Karpas-422 (cell line): ENCODE measurements around the gene ADGRG6. TPM values are rescaled to one million over a fixed set of nuclear protein-coding genes. Genes with fewer than 3 reads are reported as not detected.

ENCODE experiments used
- DNase-seq: peaks from one replicate; pipeline ENCODE4 v3.0.0-alpha.2; 2015
- H2AFZ ChIP-seq: fragments of 200-600 bp; sonication (generic); 2 replicates; pipeline ENCODE4 v1.6.1; 2014; ENCODE audit warnings: antibody characterized with exemption, low read length, mixed read lengths
- H3K27ac ChIP-seq: fragments of 200-600 bp; sonication (generic); 2 replicates; pipeline ENCODE4 v1.5.1; 2014; ENCODE audit warnings: mild to moderate bottlenecking, low read length, moderate library complexity
- H3K27me3 ChIP-seq: fragments of 200-600 bp; sonication (generic); 2 replicates; pipeline ENCODE4 v1.6.1; 2014; ENCODE audit warnings: low read length, mixed read lengths
- H3K36me3 ChIP-seq: fragments of 200-600 bp; sonication (generic); 2 replicates; pipeline ENCODE4 v1.6.1; 2014; ENCODE audit warnings: low read length, mixed read lengths; ENCODE audit not compliant: insufficient read depth
- H3K4me1 ChIP-seq: fragments of 200-600 bp; sonication (generic); 2 replicates; pipeline ENCODE4 v1.6.1; 2014; ENCODE audit warnings: mild to moderate bottlenecking, low read length, mixed read lengths
- H3K4me2 ChIP-seq: fragments of 200-600 bp; sonication (generic); 2 replicates; pipeline ENCODE4 v1.6.1; 2014; ENCODE audit warnings: low read length, low read depth, mild to moderate bottlenecking; ENCODE audit not compliant: poor library complexity, severe bottlenecking
- H3K4me3 ChIP-seq: fragments of 200-600 bp; sonication (generic); 2 replicates; pipeline ENCODE4 v1.5.1; 2014; ENCODE audit warnings: mild to moderate bottlenecking, antibody characterized with exemption, low read length, mixed read lengths
- H3K79me2 ChIP-seq: fragments of 200-600 bp; sonication (generic); 2 replicates; pipeline ENCODE4 v1.6.1; 2014; ENCODE audit warnings: mild to moderate bottlenecking, low read length, mixed read lengths
- H3K9ac ChIP-seq: fragments of 200-600 bp; sonication (generic); 2 replicates; pipeline ENCODE4 v1.6.0; 2014; ENCODE audit warnings: low read length
- H3K9me2 ChIP-seq: fragments of 200-600 bp; sonication (generic), shearing (Covaris generic); replicated peaks from 2 replicates; pipeline ENCODE4 v1.6.0; 2014; ENCODE audit warnings: mild to moderate bottlenecking, low read length, moderate library complexity; ENCODE audit not compliant: insufficient read depth
- H3K9me3 ChIP-seq: fragments of 300-700, 200-600 bp; sonication (generic); 2 replicates; pipeline ENCODE4 v1.6.1; 2014; ENCODE audit warnings: low read length, mixed read lengths
- H4K20me1 ChIP-seq: fragments of 200-600 bp; sonication (generic); 2 replicates; pipeline ENCODE4 v1.6.1; 2014; ENCODE audit warnings: mild to moderate bottlenecking, antibody characterized with exemption, low read length, low read depth; ENCODE audit not compliant: insufficient read depth
- total RNA-seq: library from RNA; depleted of rRNA; stranded (reverse); fragments of >200 nt; shearing (Covaris generic); gene quantifications from 2 replicates; pipeline ENCODE4 v1.2.3, GENCODE V29; 2014; ENCODE audit warnings: low replicate concordance

Gene ADGRG6
- total RNA-seq, 1 experiment from 2014 or later = not detected

DNA sequence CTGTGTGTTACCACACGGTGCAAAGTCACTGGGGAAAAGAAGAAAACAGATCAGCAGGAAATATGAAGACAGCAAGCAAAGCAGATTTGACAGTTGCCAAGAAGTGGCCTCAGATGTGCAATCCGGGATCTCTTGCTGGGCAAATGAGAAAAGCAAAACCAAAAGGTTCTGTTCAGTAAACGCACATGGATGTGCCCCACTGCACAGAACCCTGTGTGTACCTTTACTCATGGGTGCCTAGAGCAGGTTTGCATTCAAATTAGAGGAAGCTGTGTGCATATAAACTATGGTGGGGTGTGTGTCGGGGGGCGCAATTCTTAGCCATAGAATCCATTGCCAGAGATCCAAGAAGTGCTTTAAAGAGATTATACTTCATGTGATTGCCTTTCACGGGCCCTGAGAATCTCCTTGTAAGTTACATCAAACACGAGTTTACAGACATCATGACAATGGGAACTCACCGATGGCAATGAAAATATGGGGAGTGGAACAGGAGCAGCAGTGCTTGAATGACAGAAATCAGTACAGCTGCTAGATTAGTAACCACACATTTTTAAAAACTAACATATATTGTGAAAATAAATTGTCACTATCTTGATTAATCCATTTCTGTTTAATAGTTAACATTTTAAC lies 154.3 kb downstream of the ADGRG6 start:
- Histone ChIP-seq H3K27ac (no peak overlapping the region), H3K4me2 (no peak overlapping the region), H3K9me3 (no peaks in the 10 kb centered on the region), H3K9ac (no peak overlapping the region), H3K9me2 (no peaks in the 10 kb centered on the region), H3K27me3 (no peaks in the 10 kb centered on the region), H3K79me2 (no peaks in the 10 kb centered on the region), H4K20me1 (no peaks in the 10 kb centered on the region), H3K4me1 (no peaks in the 10 kb centered on the region), H2AFZ (no peak overlapping the region), H3K36me3 (no peaks in the 10 kb centered on the region), H3K4me3 (no peak overlapping the region)
- no peak for DNase-seq

DNA sequence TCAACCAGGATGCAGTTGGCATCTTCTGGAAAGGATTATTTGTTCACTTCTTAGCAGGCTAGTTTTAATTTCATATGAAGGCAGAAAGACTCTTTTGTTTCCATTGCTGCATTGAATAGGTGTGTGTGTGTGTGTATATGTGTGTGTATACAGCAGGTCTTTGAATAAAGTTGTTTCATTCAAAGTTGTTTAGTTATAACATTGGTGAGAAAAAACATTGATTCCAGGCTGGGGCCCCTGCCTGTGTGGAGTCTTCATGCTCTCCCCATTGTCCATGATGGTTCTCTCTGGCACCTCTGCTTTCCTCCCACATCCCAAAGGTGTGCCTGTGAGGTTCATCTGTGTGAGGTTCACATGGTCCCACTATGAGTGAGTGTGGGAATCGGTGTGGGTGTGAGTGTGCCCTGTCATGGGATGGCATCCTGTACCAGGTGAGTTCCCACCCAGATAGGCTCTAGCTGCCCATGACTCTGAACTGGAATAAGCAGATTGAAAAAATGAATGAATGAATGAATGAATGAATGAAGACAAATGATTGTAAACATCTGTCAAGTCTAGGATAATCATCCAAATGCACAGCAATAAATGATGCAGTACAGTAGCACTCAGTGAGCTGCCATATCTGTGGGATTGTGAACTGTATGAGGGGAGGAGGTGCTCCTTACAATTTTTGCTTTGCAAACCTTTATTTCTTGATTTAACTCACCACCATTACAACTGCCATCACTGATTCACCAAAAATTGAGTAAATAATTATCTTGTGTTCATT lies 156.0 kb downstream of the ADGRG6 start:
- Histone ChIP-seq H3K4me2 (no peak overlapping the region), H2AFZ (no peak overlapping the region), H3K9me2 (no peaks in the 10 kb centered on the region), H3K27me3 (no peaks in the 10 kb centered on the region), H3K79me2 (no peaks in the 10 kb centered on the region), H3K27ac (no peak overlapping the region), H3K9me3 (no peaks in the 10 kb centered on the region), H3K4me1 (no peaks in the 10 kb centered on the region), H3K4me3 (no peak overlapping the region), H3K9ac (no peak overlapping the region), H4K20me1 (no peaks in the 10 kb centered on the region), H3K36me3 (no peaks in the 10 kb centered on the region)
- DNase-seq = no peak

DNA sequence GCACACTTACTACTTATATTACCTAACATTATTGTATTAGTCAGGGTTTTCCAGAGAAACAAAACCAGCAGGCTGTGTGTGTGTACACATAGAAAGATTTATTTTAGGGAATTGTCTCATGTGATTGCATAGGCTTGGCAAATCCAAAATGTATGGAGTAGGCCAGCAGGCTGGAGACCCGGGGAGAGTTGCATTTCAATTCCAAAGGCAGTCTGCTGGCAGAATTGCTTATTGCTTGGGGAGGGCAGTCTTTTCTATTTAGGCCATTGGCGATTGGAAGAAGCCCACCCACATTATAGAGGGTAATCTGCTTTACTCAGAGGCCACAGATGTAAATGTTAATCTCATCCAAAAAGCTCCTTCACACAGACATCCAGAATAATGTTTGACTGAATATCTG lies 157.0 kb downstream of the ADGRG6 start:
- Histone ChIP-seq H3K4me1 (no peaks in the 10 kb centered on the region), H3K9me2 (no peaks in the 10 kb centered on the region), H3K4me2 (no peak overlapping the region), H3K9ac (no peak overlapping the region), H4K20me1 (no peaks in the 10 kb centered on the region), H3K27ac (no peak overlapping the region), H3K9me3 (no peaks in the 10 kb centered on the region), H3K36me3 (no peaks in the 10 kb centered on the region), H2AFZ (no peak overlapping the region), H3K79me2 (no peaks in the 10 kb centered on the region), H3K4me3 (no peak overlapping the region), H3K27me3 (no peaks in the 10 kb centered on the region)
- no peak for DNase-seq

DNA sequence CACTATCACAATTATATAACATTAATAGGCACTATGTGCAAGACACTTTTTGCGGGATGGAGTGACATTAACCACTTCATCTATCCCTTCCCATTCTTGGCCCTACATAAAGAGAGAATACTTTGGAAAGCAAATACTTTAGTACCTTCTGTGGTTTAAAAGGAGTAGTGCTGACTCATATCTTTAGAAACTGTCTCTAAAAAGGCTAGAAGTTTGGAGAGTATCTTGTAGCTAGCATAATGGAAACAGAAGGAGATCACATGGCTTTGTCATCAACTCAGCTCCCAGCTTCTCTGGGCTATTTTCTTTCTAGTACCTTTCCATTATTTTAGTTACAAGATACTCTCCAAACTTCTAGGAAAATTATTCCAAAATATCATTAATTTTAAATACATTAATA lies 157.5 kb downstream of the ADGRG6 start:
- H3K9ac ChIP-seq = no peak overlapping the region
- no peaks in the 10 kb centered on the region for H3K9me3 ChIP-seq
- no peak overlapping the region for H3K4me2 ChIP-seq
- no peaks in the 10 kb centered on the region for H3K27me3 ChIP-seq
- no peak for DNase-seq
- H3K4me3 ChIP-seq = no peak overlapping the region
- no peaks in the 10 kb centered on the region for H3K9me2 ChIP-seq
- no peaks in the 10 kb centered on the region for H3K4me1 ChIP-seq
- H3K27ac ChIP-seq = no peak overlapping the region
- no peaks in the 10 kb centered on the region for H3K36me3 ChIP-seq
- no peaks in the 10 kb centered on the region for H4K20me1 ChIP-seq
- no peak overlapping the region for H2AFZ ChIP-seq
- H3K79me2 ChIP-seq = no peaks in the 10 kb centered on the region

DNA sequence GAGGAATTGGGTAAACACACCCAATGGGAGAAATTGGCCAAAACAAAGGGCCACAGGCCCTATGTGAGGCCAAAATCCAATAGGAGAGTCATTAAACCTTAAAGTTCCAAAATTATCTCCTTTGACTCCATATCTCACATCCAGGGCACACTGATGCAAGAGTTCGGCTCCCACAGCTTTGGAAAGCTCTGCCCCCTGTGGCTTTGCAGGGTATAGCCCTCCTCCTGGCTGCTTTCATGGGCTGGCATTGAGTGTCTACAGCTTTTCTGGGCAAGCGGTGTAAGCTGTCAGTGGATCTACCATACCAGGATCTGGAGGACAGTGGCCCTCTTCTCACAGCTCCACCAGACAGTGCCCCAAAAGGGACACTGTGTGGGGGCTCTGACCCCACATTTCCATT lies 160.5 kb downstream of the ADGRG6 start:
- Histone ChIP-seq H3K27ac (no peak overlapping the region), H3K27me3 (no peaks in the 10 kb centered on the region), H3K4me1 (no peaks in the 10 kb centered on the region), H3K79me2 (no peaks in the 10 kb centered on the region), H3K9ac (no peak overlapping the region), H4K20me1 (no peaks in the 10 kb centered on the region), H3K9me2 (no peaks in the 10 kb centered on the region), H3K4me3 (no peak overlapping the region), H3K36me3 (no peaks in the 10 kb centered on the region), H3K4me2 (no peak overlapping the region), H2AFZ (no peak overlapping the region), H3K9me3 (no peaks in the 10 kb centered on the region)
- DNase-seq = no peak

DNA sequence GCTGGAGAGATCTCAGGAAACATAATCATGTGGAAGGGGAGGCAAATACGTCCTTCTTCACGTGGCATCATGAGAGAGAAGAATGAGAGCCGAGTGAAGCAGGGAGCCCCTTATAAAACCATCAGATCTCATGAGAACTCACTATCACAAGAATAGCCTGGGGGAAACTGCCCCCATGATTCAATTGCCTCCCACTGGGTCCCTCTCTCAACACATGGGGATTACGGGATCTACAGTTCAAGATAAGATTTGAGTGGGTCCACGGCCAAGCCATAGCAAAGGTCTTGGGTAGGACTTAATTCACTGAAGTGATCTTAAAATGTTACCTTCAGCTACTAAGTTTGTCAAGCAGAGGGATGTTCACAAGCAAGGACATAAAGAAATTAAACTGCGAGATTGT lies 162.2 kb downstream of the ADGRG6 start:
- Histone ChIP-seq H3K79me2 (no peaks in the 10 kb centered on the region), H3K4me1 (no peaks in the 10 kb centered on the region), H4K20me1 (no peaks in the 10 kb centered on the region), H3K4me2 (no peak overlapping the region), H3K36me3 (no peaks in the 10 kb centered on the region), H3K4me3 (no peak overlapping the region), H3K9me2 (no peaks in the 10 kb centered on the region), H3K9ac (no peak overlapping the region), H3K9me3 (no peaks in the 10 kb centered on the region), H3K27me3 (no peaks in the 10 kb centered on the region), H3K27ac (no peak overlapping the region), H2AFZ (no peak overlapping the region)
- no peak for DNase-seq

DNA sequence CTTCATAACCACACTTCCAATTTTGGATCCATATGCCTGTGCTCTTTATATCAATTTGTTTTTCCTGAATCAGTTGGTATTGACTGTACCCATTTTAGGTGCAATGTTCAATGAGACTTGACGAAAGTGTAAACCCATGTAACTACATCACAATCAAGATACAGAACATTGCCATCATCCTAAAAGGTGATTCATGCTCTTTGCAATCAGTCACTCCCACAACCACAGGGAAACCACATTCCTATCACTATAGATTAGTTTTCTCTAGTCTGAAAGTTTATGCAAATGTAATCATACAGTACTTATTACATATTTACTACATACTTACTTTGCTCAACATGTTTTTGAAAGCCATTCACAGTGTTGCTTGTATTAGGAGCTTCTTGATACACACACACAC lies 167.4 kb downstream of the ADGRG6 start:
- no peak for DNase-seq
- Histone ChIP-seq H3K9ac (no peak overlapping the region), H3K4me1 (no peaks in the 10 kb centered on the region), H3K27ac (no peak overlapping the region), H3K27me3 (no peaks in the 10 kb centered on the region), H3K9me2 (no peaks in the 10 kb centered on the region), H2AFZ (no peak overlapping the region), H3K4me3 (no peak overlapping the region), H3K79me2 (no peaks in the 10 kb centered on the region), H3K36me3 (no peaks in the 10 kb centered on the region), H3K4me2 (no peak overlapping the region), H4K20me1 (no peaks in the 10 kb centered on the region), H3K9me3 (no peaks in the 10 kb centered on the region)

DNA sequence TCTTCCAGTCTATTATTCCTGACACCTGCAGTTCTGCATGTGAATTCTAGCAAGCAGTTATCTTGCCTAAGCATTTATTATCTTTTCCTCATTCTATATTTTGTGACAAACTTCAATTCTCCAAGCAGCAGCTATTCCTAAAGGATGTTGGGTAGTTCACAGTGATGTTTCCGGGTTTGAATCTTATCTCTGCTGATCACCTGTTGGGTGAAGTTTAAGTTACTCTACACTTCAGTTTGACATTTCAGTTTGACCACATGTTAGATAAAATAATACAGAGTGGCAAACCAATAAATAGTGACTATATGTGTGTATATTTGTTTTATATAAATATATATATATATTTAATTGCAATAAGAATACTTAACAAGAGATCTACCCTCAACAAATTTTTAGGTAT lies 168.6 kb downstream of the ADGRG6 start:
- Histone ChIP-seq H3K4me2 (no peak overlapping the region), H3K9me2 (no peaks in the 10 kb centered on the region), H2AFZ (no peak overlapping the region), H3K27ac (no peak overlapping the region), H3K27me3 (no peaks in the 10 kb centered on the region), H3K79me2 (no peaks in the 10 kb centered on the region), H3K9me3 (no peaks in the 10 kb centered on the region), H3K9ac (no peak overlapping the region), H3K36me3 (no peaks in the 10 kb centered on the region), H4K20me1 (no peaks in the 10 kb centered on the region), H3K4me3 (no peak overlapping the region), H3K4me1 (no peaks in the 10 kb centered on the region)
- no peak for DNase-seq
